GM12878 (cell line): Measurements from ENCODE around the gene JMJD7.

ENCODE experiments used
- CTCF ChIP-seq, 3 experiments: IDR thresholded peaks in 2 of 3; conservative IDR thresholded peaks in 1 of 3; 2 replicates each; pipeline ENCODE4 v1.5.1; 2011; ENCODE audit warnings: low read depth in 3 of 3, low read length in 3 of 3, mild to moderate bottlenecking in 3 of 3, control low read depth in 2 of 3, moderate library complexity in 2 of 3, inconsistent platforms in 1 of 3, mixed read lengths in 1 of 3; ENCODE audit not compliant: control insufficient read depth in 2 of 3, insufficient read depth in 1 of 3; ENCODE audit errors: extremely low read depth in 1 of 3
- E2F4 ChIP-seq: IDR thresholded peaks from 2 replicates; pipeline ENCODE4 v1.6.1; 2012; ENCODE audit warnings: low read depth, low read length, improper control_type of control experiment
- EZH2 ChIP-seq: IDR thresholded peaks from 2 replicates; pipeline ENCODE4 v1.6.1; 2012; ENCODE audit warnings: low read depth, mild to moderate bottlenecking, control low read depth, inconsistent platforms, low read length, borderline replicate concordance; ENCODE audit not compliant: control insufficient read depth
- FOXK2 ChIP-seq: fragments of 450-650 bp; IDR thresholded peaks from 2 replicates; pipeline ENCODE4 v1.6.1; 2017; ENCODE audit warnings: mild to moderate bottlenecking, moderate library complexity
- HCFC1 ChIP-seq: fragments of 150-350 bp; IDR thresholded peaks from 2 replicates; pipeline ENCODE4 v1.6.1; 2014; ENCODE audit warnings: low read length
- MYC ChIP-seq: IDR thresholded peaks from 2 replicates; pipeline ENCODE4 v1.6.1; 2011; ENCODE audit warnings: mild to moderate bottlenecking, low read length, moderate library complexity, inconsistent platforms; ENCODE audit not compliant: insufficient read depth, insufficient replicate concordance, insufficient read length, severe bottlenecking
- POLR2AphosphoS5 ChIP-seq: IDR thresholded peaks from 2 replicates; pipeline ENCODE4 v1.6.1; 2011; ENCODE audit warnings: mild to moderate bottlenecking, low read length, inconsistent platforms
- TCF12 ChIP-seq: IDR thresholded peaks from 2 replicates; pipeline ENCODE4 v1.6.1; 2011; ENCODE audit warnings: low read depth, mild to moderate bottlenecking, low read length
- ZNF217 ChIP-seq: fragments of 450-650 bp; IDR thresholded peaks from 2 replicates; pipeline ENCODE4 v1.6.1; 2017; ENCODE audit warnings: antibody characterized with exemption, mild to moderate bottlenecking

GRCh38 chr15:41783296-41783695 lies 44.6 kb upstream of the JMJD7 start:
- TF ChIP-seq HCFC1 (no peak), CTCF (IDR thresholded peaks at IDR 0.05 in 2 of 3, conservative IDR thresholded peaks at IDR 0.05 in 1 of 3; ENCODE audit: control insufficient read depth in 2 of 3, extremely low read depth in 1 of 3, insufficient read depth in 1 of 3, low read depth in 3 of 3, low read length in 3 of 3) (no peak), ZNF217 (no peak), TCF12 (no peak), FOXK2 (no peak), MYC (no peak), EZH2 (no peak), POLR2AphosphoS5 (no peak), E2F4 (no peak)
